ENCODE data around the gene ILK. TPM values are rescaled to one million over a fixed set of nuclear protein-coding genes. Genes with fewer than 3 reads are reported as not detected.

Gene ILK
- total and polyA plus RNA-seq, 5 donors from 2014 or later: 62.9 to 141 (median 99.3) TPM

- peak overlapping the region in 1 of 4 donors; percentile 61 for H3K4me3 Mint-ChIP-seq
- H3K27ac Mint-ChIP-seq: no peak overlapping the region
- H3K36me3 Mint-ChIP-seq: peaks cover 20% of the 10 kb centered on the region
Observed at GRCh38 chr11:6576471-6577373, 26.9 kb upstream of the ILK start.

GRCh38 chr11:6578134-6578533, 25.4 kb upstream of the ILK start:
- no peaks in the 10 kb centered on the region for H3K4me1 ChIP-seq (ENCODE audit: control insufficient read depth, insufficient read depth, low read length, poor library complexity, severe bottlenecking)
- H3K27me3 ChIP-seq (ENCODE audit: control insufficient read depth, insufficient read depth, low read length): no peaks in the 10 kb centered on the region
- Mint-ChIP-seq H3K27me3 (no peaks in the 10 kb centered on the region), H3K4me1 (peaks cover 2 to 16% (median 10%) of the 10 kb centered on the region in 4 donors), H3K4me3 (no peak overlapping the region), H3K27ac (no peak overlapping the region), H3K9me3 (peaks cover 0 to 10% (median 3%) of the 10 kb centered on the region in 7 donors), H3K36me3 (peaks cover 22% of the 10 kb centered on the region)
- DNase-seq: no peak
- H3K4me3 ChIP-seq (ENCODE audit: low read depth, low read length): no peak overlapping the region
- peaks cover 6% of the 10 kb centered on the region for H3K36me3 ChIP-seq (ENCODE audit: control insufficient read depth, insufficient read depth, low read length)
- peaks cover 2 to 3% of the 10 kb centered on the region in 2 experiments for H3K9me3 ChIP-seq (ENCODE audit: control insufficient read depth in 2 of 2, low read length in 2 of 2)
- no peak overlapping the region for H3K27ac ChIP-seq (ENCODE audit: insufficient read depth, low read length, poor library complexity, severe bottlenecking)
- ATAC-seq (ENCODE audit: low read depth in 2 of 2): no peak

More at GRCh38 chr11:6576471-6577373, 26.9 kb upstream of the ILK start:
- Histone ChIP-seq H3K27me3 (ENCODE audit: control insufficient read depth, insufficient read depth, low read length) (no peaks in the 10 kb centered on the region), H3K36me3 (ENCODE audit: control insufficient read depth, insufficient read depth, low read length) (peaks cover 6% of the 10 kb centered on the region), H3K9me3 (ENCODE audit: control insufficient read depth in 2 of 2, low read length in 2 of 2) (no peaks in the 10 kb centered on the region), H3K4me1 (ENCODE audit: control insufficient read depth, insufficient read depth, low read length, poor library complexity, severe bottlenecking) (no peaks in the 10 kb centered on the region), H3K27ac (ENCODE audit: insufficient read depth, low read length, poor library complexity, severe bottlenecking) (no peak overlapping the region), H3K4me3 (ENCODE audit: low read depth, low read length) (no peak overlapping the region)
- Mint-ChIP-seq H3K27me3 (no peaks in the 10 kb centered on the region), H3K9me3 (peaks cover 0 to 1% (median 0%) of the 10 kb centered on the region in 7 donors), H3K4me1 (peaks cover 3 to 17% (median 9%) of the 10 kb centered on the region in 4 donors)
- ATAC-seq (ENCODE audit: low read depth in 2 of 2): no peak
- DNase-seq: no peak

GRCh38 chr11:6579681-6580080, 23.9 kb upstream of the ILK start:
- Mint-ChIP-seq H3K9me3 (peaks cover 0 to 21% (median 4%) of the 10 kb centered on the region in 7 donors), H3K4me1 (peaks cover 2 to 15% (median 8%) of the 10 kb centered on the region in 4 donors), H3K36me3 (peaks cover 32% of the 10 kb centered on the region), H3K27ac (no peak overlapping the region), H3K27me3 (no peaks in the 10 kb centered on the region), H3K4me3 (no peak overlapping the region)
- no peaks in the 10 kb centered on the region for H3K4me1 ChIP-seq (ENCODE audit: control insufficient read depth, insufficient read depth, low read length, poor library complexity, severe bottlenecking)
- ATAC-seq (ENCODE audit: low read depth in 2 of 2) (no peak), DNase-seq (no peak)
- no peak overlapping the region for H3K27ac ChIP-seq (ENCODE audit: insufficient read depth, low read length, poor library complexity, severe bottlenecking)
- H3K27me3 ChIP-seq (ENCODE audit: control insufficient read depth, insufficient read depth, low read length): no peaks in the 10 kb centered on the region
- H3K36me3 ChIP-seq (ENCODE audit: control insufficient read depth, insufficient read depth, low read length): peaks cover 9% of the 10 kb centered on the region
- H3K4me3 ChIP-seq (ENCODE audit: low read depth, low read length): no peak overlapping the region
- H3K9me3 ChIP-seq (ENCODE audit: control insufficient read depth in 2 of 2, low read length in 2 of 2): peaks cover 13 to 14% of the 10 kb centered on the region in 2 experiments

- Histone ChIP-seq H3K4me1 (ENCODE audit: control insufficient read depth, insufficient read depth, low read length, poor library complexity, severe bottlenecking) (no peaks in the 10 kb centered on the region), H3K27ac (ENCODE audit: insufficient read depth, low read length, poor library complexity, severe bottlenecking) (no peak overlapping the region), H3K9me3 (ENCODE audit: control insufficient read depth in 2 of 2, low read length in 2 of 2) (peaks cover 13 to 16% of the 10 kb centered on the region in 2 experiments), H3K36me3 (ENCODE audit: control insufficient read depth, insufficient read depth, low read length) (peaks cover 5% of the 10 kb centered on the region), H3K27me3 (ENCODE audit: control insufficient read depth, insufficient read depth, low read length) (no peaks in the 10 kb centered on the region), H3K4me3 (ENCODE audit: low read depth, low read length) (no peak overlapping the region)
- Mint-ChIP-seq H3K4me3 (no peak overlapping the region), H3K36me3 (peaks cover 31% of the 10 kb centered on the region), H3K27ac (no peak overlapping the region), H3K4me1 (peaks cover 0 to 12% (median 1%) of the 10 kb centered on the region in 4 donors), H3K27me3 (no peaks in the 10 kb centered on the region), H3K9me3 (peaks cover 0 to 24% (median 6%) of the 10 kb centered on the region in 7 donors)
- ATAC-seq (ENCODE audit: low read depth in 2 of 2) (no peak), DNase-seq (no peak)
Observed at GRCh38 chr11:6583584-6583983, 20.0 kb upstream of the ILK start.

GRCh38 chr11:6584528-6584927, 19.0 kb upstream of the ILK start:
- ATAC-seq (ENCODE audit: low read depth in 2 of 2): no peak
- no peak overlapping the region for H3K4me3 ChIP-seq (ENCODE audit: low read depth, low read length)
- no peaks in the 10 kb centered on the region for H3K27me3 Mint-ChIP-seq
- no peak for DNase-seq
- peaks cover 31% of the 10 kb centered on the region for H3K36me3 Mint-ChIP-seq
- H3K27ac Mint-ChIP-seq: no peak overlapping the region
- H3K9me3 Mint-ChIP-seq: peaks cover 0 to 24% (median 6%) of the 10 kb centered on the region in 7 donors
- no peak overlapping the region for H3K27ac ChIP-seq (ENCODE audit: insufficient read depth, low read length, poor library complexity, severe bottlenecking)
- H3K36me3 ChIP-seq (ENCODE audit: control insufficient read depth, insufficient read depth, low read length): peaks cover 5% of the 10 kb centered on the region
- no peaks in the 10 kb centered on the region for H3K27me3 ChIP-seq (ENCODE audit: control insufficient read depth, insufficient read depth, low read length)
- peaks cover 13 to 16% of the 10 kb centered on the region in 2 experiments for H3K9me3 ChIP-seq (ENCODE audit: control insufficient read depth in 2 of 2, low read length in 2 of 2)
- H3K4me1 Mint-ChIP-seq: peaks cover 0 to 12% (median 1%) of the 10 kb centered on the region in 4 donors
- no peak overlapping the region for H3K4me3 Mint-ChIP-seq
- H3K4me1 ChIP-seq (ENCODE audit: control insufficient read depth, insufficient read depth, low read length, poor library complexity, severe bottlenecking): no peaks in the 10 kb centered on the region

GRCh38 chr11:6586434-6587359, 16.9 kb upstream of the ILK start:
- Histone ChIP-seq H3K36me3 (ENCODE audit: control insufficient read depth, insufficient read depth, low read length) (peaks cover 4% of the 10 kb centered on the region), H3K27me3 (ENCODE audit: control insufficient read depth, insufficient read depth, low read length) (no peaks in the 10 kb centered on the region), H3K9me3 (ENCODE audit: control insufficient read depth in 2 of 2, low read length in 2 of 2) (peaks cover 13 to 16% of the 10 kb centered on the region in 2 experiments), H3K4me1 (ENCODE audit: control insufficient read depth, insufficient read depth, low read length, poor library complexity, severe bottlenecking) (no peaks in the 10 kb centered on the region), H3K27ac (ENCODE audit: insufficient read depth, low read length, poor library complexity, severe bottlenecking) (no peak overlapping the region), H3K4me3 (ENCODE audit: low read depth, low read length) (no peak overlapping the region)
- Mint-ChIP-seq H3K27ac (no peak overlapping the region), H3K27me3 (no peaks in the 10 kb centered on the region), H3K4me3 (no peak overlapping the region), H3K36me3 (peaks cover 33% of the 10 kb centered on the region), H3K9me3 (peaks cover 0 to 24% (median 6%) of the 10 kb centered on the region in 7 donors), H3K4me1 (peaks cover 0 to 16% (median 1%) of the 10 kb centered on the region in 4 donors)
- DNase-seq (no peak), ATAC-seq (ENCODE audit: low read depth in 2 of 2) (no peak)

- Mint-ChIP-seq H3K36me3 (peaks cover 30% of the 10 kb centered on the region), H3K27ac (no peak overlapping the region), H3K9me3 (peaks cover 0 to 21% (median 6%) of the 10 kb centered on the region in 7 donors), H3K4me1 (peaks cover 0 to 18% (median 2%) of the 10 kb centered on the region in 4 donors), H3K27me3 (no peaks in the 10 kb centered on the region), H3K4me3 (no peak overlapping the region)
- no peak for DNase-seq
- H3K9me3 ChIP-seq (ENCODE audit: control insufficient read depth in 2 of 2, low read length in 2 of 2): peaks cover 13 to 16% of the 10 kb centered on the region in 2 experiments
- peaks cover 4% of the 10 kb centered on the region for H3K36me3 ChIP-seq (ENCODE audit: control insufficient read depth, insufficient read depth, low read length)
- H3K27me3 ChIP-seq (ENCODE audit: control insufficient read depth, insufficient read depth, low read length): no peaks in the 10 kb centered on the region
- H3K4me3 ChIP-seq (ENCODE audit: low read depth, low read length): no peak overlapping the region
- no peaks in the 10 kb centered on the region for H3K4me1 ChIP-seq (ENCODE audit: control insufficient read depth, insufficient read depth, low read length, poor library complexity, severe bottlenecking)
- ATAC-seq (ENCODE audit: low read depth in 2 of 2): no peak
- no peak overlapping the region for H3K27ac ChIP-seq (ENCODE audit: insufficient read depth, low read length, poor library complexity, severe bottlenecking)
Observed at GRCh38 chr11:6587360-6587953, 16.1 kb upstream of the ILK start.
